Measurements from ENCODE around the gene TEX11. TPM values are rescaled to one million over a fixed set of nuclear protein-coding genes. Genes with fewer than 3 reads are reported as not detected.

TEX11 gene
- total RNA-seq, result not detected in 2 replicates

DNA sequence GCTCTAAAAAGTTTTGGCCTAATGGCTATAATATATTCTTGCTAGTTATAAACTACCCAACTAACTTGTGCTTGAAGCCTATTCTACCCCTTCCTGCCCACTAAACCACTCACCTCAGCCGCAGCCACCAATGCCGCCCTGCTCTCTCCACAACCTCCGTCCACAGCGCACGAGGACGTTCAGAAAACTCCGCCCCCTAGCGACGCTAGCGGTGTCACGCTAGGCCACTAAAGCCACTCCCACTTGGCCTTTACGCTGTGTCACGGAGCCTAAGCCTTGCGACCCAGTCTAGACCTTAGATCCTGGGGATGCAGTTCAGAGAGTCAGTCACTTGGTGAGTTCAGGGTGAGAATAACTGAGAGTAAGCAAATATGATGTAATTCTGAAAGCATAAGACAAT lies at the start of gene TEX11:
TSS of gene TEX11 (minus strand) at position 171 of the 400 bp plus-strand sequence. CDS start 922 bp downstream, outside the sequence.

Other genes starting within 250 kb of the TEX11 start
- not detected in 2 replicates for gene SLC7A3, start 22.4 kb upstream of the TEX11 start, total RNA-seq
- 72.8 and 106 TPM in 2 replicates for gene SNX12, start 159.6 kb upstream of the TEX11 start, total RNA-seq
- 10.7 and 14.4 TPM in 2 replicates for gene FOXO4, start 187.1 kb upstream of the TEX11 start, total RNA-seq
- gene CXorf65, start 198.0 kb upstream of the TEX11 start, total RNA-seq, result not detected in 2 replicates
- 0.34 TPM in 1 of 2 replicates, not detected in the other for gene IL2RG, start 202.9 kb upstream of the TEX11 start, total RNA-seq
- gene MED12, start 209.9 kb upstream of the TEX11 start, total RNA-seq, result 26.5 and 37.1 TPM in 2 replicates
- gene NLGN3, start 236.1 kb upstream of the TEX11 start, total RNA-seq, result under 0.01 and 0.09 TPM in 2 replicates